ENCODE results near the gene MOB2. TPM values are rescaled to one million over a fixed set of nuclear protein-coding genes. Genes with fewer than 3 reads are reported as not detected.

The MOB2 gene
- polyA plus RNA-seq, 3 donors, result 22.1 to 44.1 (median 22.5) TPM

GRCh38 chr11:1468473-1469066 is 18.0 kb downstream of the MOB2 start:
- no peak for DNase-seq
- Histone ChIP-seq H3K9me3 (replicated peaks in 1 of 2; ENCODE audit: control insufficient read depth in 1 of 2, insufficient read depth in 1 of 2, low read length in 2 of 2) (peaks cover 0 to 22% of the 10 kb centered on the region in 2 donors), H3K4me1 (ENCODE audit: control insufficient read depth in 1 of 2, insufficient read depth in 2 of 2, low read length in 2 of 2) (no peaks in the 10 kb centered on the region), H4K20me1 (ENCODE audit: insufficient read depth, low read length) (no peaks in the 10 kb centered on the region), H3K36me3 (replicated peaks in 1 of 2; ENCODE audit: control insufficient read depth in 1 of 2, insufficient read depth in 2 of 2, low read length in 2 of 2) (peaks cover 30 to 52% of the 10 kb centered on the region in 2 donors), H3K27me3 (ENCODE audit: control insufficient read depth in 2 of 2, insufficient read depth in 2 of 2, low read length in 2 of 2) (no peaks in the 10 kb centered on the region), H3K9ac (ENCODE audit: insufficient read depth, low read length, poor library complexity, severe bottlenecking) (no peak overlapping the region), H3K27ac (ENCODE audit: low read depth in 1 of 2, low read length in 2 of 2) (no peak overlapping the region), H3K4me3 (replicated peaks in 1 of 3; ENCODE audit: low read depth in 2 of 3, low read length in 3 of 3) (no peak overlapping the region), H3K79me2 (ENCODE audit: insufficient read depth, low read length) (no peaks in the 10 kb centered on the region), H3K4me2 (replicated peaks; ENCODE audit: extremely low read depth, low read length, poor library complexity, severe bottlenecking) (no peak overlapping the region), H2AFZ (ENCODE audit: insufficient read depth, low read depth, low read length, poor library complexity, severe bottlenecking) (no peak overlapping the region)
- TF ChIP-seq CTCF (IDR thresholded peaks at IDR 0.05), result no peak
- Mint-ChIP-seq H3K4me3 (no peak overlapping the region), H3K4me1 (no peaks in the 10 kb centered on the region), H3K27me3 (ENCODE audit: low read depth in 3 of 3) (peaks cover 0 to 5% (median 0%) of the 10 kb centered on the region in 3 donors), H3K9me3 (peaks cover 7 to 22% (median 10%) of the 10 kb centered on the region in 7 donors), H3K36me3 (peaks cover 37 to 53% of the 10 kb centered on the region in 2 donors), H3K27ac (no peak overlapping the region)
- intact Hi-C loops (cut with micrococcal nuclease), result no loop called here
- 93% methylated on average over 19 of the region's 19 CpGs for WGBS (ENCODE audit: insufficient coverage)

- Histone ChIP-seq H3K4me2 (replicated peaks; ENCODE audit: extremely low read depth, low read length, poor library complexity, severe bottlenecking) (no peak overlapping the region), H3K36me3 (replicated peaks in 1 of 2; ENCODE audit: control insufficient read depth in 1 of 2, insufficient read depth in 2 of 2, low read length in 2 of 2) (peaks cover 24 to 46% of the 10 kb centered on the region in 2 donors), H4K20me1 (ENCODE audit: insufficient read depth, low read length) (no peaks in the 10 kb centered on the region), H3K4me1 (ENCODE audit: control insufficient read depth in 1 of 2, insufficient read depth in 2 of 2, low read length in 2 of 2) (no peaks in the 10 kb centered on the region), H3K9me3 (replicated peaks in 1 of 2; ENCODE audit: control insufficient read depth in 1 of 2, insufficient read depth in 1 of 2, low read length in 2 of 2) (peaks cover 0 to 25% of the 10 kb centered on the region in 2 donors), H3K4me3 (replicated peaks in 1 of 3; ENCODE audit: low read depth in 2 of 3, low read length in 3 of 3) (no peak overlapping the region), H3K27me3 (ENCODE audit: control insufficient read depth in 2 of 2, insufficient read depth in 2 of 2, low read length in 2 of 2) (no peaks in the 10 kb centered on the region), H2AFZ (ENCODE audit: insufficient read depth, low read depth, low read length, poor library complexity, severe bottlenecking) (no peak overlapping the region), H3K9ac (ENCODE audit: insufficient read depth, low read length, poor library complexity, severe bottlenecking) (no peak overlapping the region), H3K27ac (ENCODE audit: low read depth in 1 of 2, low read length in 2 of 2) (no peak overlapping the region), H3K79me2 (ENCODE audit: insufficient read depth, low read length) (no peaks in the 10 kb centered on the region)
- Mint-ChIP-seq H3K36me3 (peaks cover 31 to 47% of the 10 kb centered on the region in 2 donors), H3K9me3 (peaks cover 7 to 22% (median 11%) of the 10 kb centered on the region in 7 donors), H3K4me1 (no peaks in the 10 kb centered on the region), H3K4me3 (no peak overlapping the region), H3K27me3 (ENCODE audit: low read depth in 3 of 3) (peaks cover 0 to 5% (median 0%) of the 10 kb centered on the region in 3 donors), H3K27ac (no peak overlapping the region)
- 95% methylated on average over 18 of the region's 18 CpGs for WGBS (ENCODE audit: insufficient coverage)
- no peak for DNase-seq
- TF ChIP-seq CTCF (IDR thresholded peaks at IDR 0.05), result no peak
- intact Hi-C loops (cut with micrococcal nuclease), result no loop called here
Measured at GRCh38 chr11:1468002-1468401, 18.6 kb downstream of the MOB2 start.

Measured in CD14-positive monocyte (primary cell).